HS-5 (cell line): ENCODE data around the gene ACTL6B.

ENCODE experiments used
- DNase-seq: peaks from one replicate; pipeline ENCODE4 v3.0.0-alpha.2; 2012; ENCODE audit warnings: low read depth

The ACTL6B gene

DNA sequence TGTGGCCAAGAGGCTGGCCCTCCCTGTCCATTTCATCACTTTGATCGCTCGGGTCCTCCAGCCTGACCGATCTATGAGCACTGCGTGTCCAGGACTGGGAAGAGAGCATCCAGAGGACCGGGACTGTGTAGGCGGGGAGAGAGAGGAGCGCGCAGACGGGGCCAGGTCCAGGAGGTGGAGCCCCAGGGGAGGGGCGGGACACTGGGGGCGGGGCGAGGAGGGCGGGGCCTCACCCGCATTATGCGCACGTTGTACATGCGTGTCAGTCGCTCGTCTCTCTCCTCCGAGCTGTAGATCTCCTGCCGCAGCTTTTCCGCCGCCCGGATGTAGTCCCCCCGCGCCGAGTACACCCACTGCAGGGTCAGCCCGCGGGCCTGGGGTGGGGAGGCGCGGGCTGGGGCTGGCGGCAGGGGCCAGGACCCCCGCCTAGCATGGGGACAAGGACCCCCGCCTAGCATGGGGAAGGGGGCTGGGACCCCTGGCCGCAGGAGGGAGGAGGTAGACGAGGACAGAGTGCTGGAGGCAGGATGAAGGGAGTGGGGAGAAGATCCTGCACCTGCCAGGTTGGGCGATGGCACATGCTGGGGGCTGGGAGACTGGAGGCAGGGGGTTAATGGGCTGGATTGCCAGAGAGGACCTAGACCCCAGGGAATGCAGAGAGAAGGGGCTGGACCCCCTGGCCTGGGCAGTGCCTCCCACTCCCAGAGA lies 29.6 kb downstream of the ACTL6B start:
- no peak for DNase-seq

GRCh38 chr7:100626055-100626454 lies 30.2 kb downstream of the ACTL6B start:
- DNase-seq = no peak

DNA sequence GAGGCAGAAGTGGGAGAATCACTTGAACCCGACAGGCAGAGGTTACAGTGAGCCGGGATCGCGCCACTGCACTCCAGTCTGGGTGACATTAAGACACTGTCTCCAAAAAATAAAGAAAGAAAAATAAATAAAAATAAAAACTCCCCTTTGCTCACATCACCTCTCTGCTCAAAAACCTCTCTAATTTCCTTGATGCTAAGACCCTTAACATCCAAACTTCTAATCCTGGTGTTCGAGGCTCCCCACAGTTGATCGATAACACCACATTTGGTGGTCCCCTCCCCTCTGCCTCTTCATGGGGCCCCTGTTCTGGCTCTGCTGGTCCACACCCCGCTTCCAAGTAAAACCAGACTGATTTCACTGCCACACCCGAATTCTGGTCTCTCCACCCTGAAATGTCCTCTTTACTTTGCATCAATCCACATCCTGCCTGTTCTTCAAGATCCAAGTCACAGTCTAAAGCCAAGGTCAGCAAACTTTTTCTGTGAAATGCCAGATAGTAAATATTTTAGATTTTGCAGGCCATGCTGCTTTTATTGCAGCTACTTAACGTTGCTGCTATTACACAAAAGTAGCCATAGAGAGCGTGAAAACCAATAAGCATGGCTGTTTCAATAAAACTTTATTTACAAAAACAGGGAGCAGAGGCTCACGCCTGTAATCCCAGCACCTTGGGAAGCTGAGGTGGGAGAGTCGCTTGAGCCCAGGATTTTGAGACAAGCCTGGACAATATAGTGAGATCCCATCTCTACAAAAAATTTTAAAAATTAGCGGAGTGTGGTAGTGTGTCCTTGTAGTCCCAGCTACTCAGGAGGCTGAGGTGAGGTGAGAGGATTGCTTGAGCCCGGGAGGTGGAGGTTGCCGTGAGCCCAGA lies 32.1 kb downstream of the ACTL6B start:
- no peak for DNase-seq

DNA sequence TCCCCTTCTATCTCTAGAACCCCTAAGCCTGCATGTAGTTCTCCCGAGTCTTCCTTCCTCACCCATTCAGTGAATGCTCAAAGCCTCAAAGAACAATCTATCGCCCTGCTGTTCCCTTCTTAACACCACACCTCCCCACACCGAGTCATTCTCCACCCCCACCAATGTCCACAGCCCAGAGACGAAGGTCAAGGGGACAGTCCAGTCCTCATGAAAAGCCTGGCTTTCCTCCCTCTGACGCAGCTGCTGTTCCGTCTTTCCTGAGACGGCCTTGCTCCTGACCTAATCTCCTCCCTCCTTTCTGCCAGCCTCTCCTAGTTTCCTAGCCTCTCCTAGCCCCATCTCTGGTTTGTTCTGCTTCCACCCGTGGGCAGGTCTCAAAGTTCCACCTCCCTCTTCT lies 34.7 kb downstream of the ACTL6B start:
- DNase-seq = no peak

- no peak for DNase-seq
These were observed 35.4 kb downstream of the ACTL6B start for GRCh38 chr7:100620804-100621203.

DNA sequence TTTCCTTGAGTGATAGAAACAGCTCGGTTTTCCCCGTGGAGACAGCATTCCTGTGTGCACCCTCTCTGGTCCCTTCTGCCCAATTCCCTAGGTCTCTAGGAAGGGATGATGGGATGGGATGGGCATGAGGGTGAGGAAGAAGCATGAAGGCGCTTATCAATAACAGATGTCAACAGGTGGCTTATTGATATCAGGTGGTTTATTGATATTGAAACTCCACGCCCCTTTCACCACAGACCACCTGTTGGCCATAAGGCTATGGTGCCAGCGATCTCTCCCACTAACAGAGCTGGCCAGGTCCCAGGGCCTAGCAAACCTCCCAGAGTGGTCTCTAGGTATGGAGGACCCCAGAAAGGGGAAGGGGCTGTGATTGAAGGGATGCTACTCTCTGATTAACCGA lies 36.0 kb downstream of the ACTL6B start:
- no peak for DNase-seq

DNA sequence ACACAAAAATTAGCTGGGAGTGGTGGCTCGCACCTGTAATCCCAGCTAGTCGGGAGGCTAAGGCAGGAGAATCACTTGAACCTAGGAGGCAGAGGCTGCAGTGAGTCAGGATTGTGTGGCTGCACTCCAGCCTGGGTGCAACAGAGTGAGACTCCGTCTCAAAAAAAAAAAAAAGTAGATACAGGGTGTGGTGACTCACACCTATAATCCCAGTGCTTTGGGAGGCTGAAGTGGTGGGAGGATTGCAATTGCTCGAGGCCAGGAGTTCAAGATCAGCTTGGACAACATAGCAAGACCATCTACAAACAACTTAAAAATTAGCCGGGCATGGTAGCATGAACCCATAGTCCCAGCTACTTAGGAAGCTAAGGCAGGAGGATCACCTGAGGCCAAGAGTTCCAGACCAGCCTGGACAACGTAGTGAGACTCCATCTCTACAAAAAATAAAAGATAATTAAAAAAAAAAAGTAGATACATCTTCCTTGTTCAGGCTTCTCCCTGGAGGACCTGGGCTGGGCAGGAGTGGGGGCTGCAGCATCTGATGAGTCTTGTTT lies 41.9 kb downstream of the ACTL6B start:
- no peak for DNase-seq

DNA sequence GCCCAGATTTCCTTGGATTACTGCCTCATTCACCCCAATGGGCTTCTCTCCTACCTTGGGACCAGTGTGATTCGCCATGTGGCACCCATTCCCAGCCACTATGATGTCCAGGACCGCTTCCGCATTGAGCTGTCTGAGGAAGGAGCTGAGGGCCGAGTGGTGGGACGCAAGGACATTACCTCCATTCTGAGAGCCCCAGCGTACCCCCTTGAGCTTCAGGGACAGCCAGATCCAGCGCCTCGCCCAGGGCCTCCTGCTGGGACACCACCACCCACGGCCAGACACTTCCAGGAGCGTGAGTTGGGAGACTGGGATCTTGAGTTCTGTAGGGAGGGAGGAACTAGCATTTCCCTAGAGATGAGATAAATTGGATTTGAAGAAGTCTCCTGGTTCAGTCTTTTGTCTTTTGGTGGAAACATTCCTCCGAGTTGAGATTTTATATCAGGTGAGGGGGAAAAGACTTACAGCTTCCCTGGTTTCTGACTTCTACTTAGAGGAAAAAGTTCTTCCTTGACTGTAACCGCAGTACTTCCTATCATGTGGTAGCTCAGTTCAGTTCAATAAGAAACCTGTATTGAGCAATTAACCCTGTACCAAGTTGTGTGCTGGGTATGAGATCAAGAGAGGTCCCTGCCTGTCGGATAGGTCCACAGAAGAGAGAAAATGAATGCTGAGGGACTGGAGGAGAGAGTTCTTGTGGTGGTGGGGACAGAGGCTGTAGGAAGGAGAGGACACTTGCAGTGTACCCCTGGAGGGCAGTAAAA lies 42.7 kb downstream of the ACTL6B start:
- DNase-seq = no peak

GRCh38 chr7:100612730-100613390 lies 43.4 kb downstream of the ACTL6B start:
- no peak for DNase-seq

GRCh38 chr7:100611983-100612729 lies 44.1 kb downstream of the ACTL6B start, which contains the start of gene MOSPD3:
Gene MOSPD3 (plus strand): TSS chr7:100612540. CDS start chr7:100612792, 252 bp downstream.
- peak; percentile 94 for DNase-seq

DNA sequence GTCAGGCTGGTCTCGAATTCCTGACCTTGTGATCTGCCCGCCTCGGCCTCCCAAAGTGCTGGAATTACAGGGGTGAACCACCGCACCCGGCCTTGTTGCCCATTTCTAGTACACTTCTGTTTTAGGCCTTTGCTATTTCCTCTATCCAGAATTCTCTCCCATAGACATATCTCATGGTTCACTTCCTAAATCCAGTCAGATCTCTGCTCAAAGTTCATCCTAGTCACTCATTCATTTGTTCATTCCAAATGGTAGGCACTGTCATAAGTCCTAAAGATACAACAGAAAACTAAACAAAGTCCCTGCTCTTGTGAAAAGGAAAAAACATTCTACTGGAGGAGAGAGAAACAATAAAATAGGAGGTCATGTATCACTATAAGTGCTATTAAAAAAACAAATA lies 46.3 kb downstream of the ACTL6B start:
- DNase-seq = no peak

DNA sequence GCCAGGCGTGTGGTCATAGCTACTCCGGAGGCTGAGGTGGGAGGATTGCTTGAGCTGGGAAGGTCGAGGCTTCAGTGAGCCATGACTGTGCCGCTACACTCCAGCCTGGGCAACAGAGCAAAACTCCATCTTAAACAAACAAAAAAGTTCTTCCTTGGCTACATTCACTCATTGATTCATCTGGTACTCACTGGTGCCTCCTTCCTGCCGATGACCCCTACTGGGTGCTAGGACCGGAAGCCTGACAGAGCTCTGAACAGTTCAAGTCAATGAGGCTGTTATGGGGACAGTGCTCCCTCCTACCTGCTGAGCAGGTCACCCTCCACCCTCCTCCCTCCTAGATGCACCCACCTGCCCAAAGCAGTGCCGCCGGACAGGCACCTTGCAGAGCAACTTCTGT lies 49.1 kb downstream of the ACTL6B start:
- no peak for DNase-seq

- no peak for DNase-seq
These were observed 49.9 kb downstream of the ACTL6B start for GRCh38 chr7:100606313-100606712.

DNA sequence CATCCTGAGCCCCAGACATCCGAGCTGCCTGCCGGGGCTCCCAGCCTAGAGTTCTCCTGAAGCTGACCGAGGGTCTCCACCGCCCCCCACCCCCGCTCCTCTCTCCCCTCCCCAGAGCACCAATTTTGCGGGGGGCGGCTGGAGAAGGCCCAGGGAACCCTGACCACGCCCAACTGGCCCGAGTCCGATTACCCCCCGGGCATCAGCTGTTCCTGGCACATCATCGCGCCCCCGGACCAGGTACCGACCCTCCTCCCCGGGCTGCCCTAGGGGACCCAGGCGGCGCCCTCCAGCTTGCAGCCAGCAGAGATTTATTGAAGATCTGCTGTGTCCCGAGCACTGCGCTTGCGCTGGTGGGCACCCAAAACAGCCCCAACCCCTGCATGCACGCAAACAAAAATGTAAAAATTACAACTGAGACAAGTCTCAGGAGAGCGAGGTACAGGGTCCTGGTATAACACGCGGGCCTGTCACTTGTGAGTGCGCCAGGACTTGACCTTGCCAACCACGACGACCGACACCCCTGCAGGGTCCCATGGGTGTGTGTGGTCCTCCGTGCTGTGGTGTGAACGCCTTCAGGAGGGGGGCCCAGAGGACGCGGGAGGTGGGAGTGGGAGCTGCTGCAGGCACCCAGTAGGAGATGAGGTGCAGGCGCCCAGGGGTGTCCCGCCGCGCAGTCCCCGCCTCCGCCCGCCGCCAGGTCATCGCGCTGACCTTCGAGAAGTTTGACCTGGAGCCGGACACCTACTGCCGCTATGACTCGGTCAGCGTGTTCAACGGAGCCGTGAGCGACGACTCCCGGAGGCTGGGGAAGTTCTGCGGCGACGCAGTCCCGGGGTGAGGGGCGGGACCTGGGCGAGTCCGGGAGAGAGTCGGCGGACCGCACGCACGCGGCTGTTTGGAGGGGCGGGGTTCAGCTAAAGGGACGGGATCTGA lies 51.0 kb downstream of the ACTL6B start:
- no peak for DNase-seq

DNA sequence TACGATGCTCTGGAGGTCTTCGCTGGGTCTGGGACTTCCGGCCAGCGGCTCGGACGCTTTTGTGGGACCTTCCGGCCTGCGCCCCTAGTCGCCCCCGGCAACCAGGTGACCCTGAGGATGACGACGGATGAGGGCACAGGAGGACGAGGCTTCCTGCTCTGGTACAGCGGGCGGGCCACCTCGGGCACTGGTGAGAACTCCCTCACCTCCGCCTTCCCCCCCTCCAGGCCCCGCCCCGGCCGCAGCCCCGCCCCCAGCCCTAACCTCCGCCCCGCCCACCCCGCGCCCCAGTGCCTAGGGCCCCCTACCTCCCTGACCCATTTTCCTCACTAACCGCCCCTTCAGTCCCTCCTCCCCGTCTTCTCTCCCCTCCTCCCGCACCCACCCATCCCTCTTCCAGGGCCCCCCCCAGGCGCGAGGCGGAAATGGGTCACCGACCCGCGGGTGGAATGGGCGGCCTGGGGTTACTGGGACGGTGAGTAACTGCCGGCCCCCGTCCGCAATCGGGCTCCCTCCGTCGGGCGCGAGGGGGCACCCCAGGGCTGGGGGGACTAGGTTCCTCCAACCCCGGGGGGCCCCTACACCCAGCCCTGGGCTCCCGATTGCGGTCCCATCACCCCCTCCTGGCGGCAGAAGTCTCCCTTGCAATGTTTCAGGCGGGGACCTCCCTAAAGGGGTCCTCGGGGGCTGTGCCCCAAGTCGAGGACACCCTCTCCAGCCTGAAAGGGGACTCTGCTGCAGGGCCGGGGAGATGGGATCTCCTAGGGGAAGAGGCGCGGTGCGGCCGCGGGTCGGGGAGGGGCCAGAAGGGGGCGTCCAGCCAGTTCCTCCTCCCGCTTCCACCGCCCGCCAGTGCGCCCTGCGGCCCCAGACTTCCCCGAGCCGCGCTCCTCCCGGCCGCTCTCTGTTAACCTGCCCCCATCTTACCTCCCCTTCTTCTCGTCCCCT lies 51.9 kb downstream of the ACTL6B start:
- DNase-seq = no peak

GRCh38 chr7:100603726-100604027 lies 52.6 kb downstream of the ACTL6B start:
- DNase-seq = no peak

GRCh38 chr7:100602889-100603725 lies 53.1 kb downstream of the ACTL6B start:
- no peak for DNase-seq

- DNase-seq = no peak
These were observed 55.6 kb downstream of the ACTL6B start for GRCh38 chr7:100600730-100601038.
